ENCODE measurements around the gene EHBP1.

The EHBP1 gene

DNA sequence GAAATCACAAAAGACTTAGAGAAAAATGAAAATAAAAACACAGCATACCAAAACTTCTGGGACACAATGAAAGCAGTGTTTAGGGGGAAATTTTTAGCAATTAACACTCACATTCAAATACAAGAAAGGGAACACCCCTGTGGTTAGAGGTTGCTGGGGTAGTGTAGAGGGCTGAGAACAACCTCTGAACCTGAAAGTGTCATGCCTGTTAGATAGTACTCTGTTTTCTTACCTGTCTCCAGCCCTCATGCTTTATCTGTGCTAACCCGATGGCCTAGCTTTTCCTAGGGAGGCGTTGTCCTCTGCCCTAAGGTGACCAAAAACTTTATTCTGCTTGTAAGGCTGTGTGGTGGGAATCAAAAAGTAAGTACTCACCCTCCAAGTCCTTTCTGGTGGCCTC, 222.5 kb downstream of the EHBP1 start:
- no peak for DNase-seq (ENCODE audit: low read depth)
- TF ChIP-seq, protein P1, sequence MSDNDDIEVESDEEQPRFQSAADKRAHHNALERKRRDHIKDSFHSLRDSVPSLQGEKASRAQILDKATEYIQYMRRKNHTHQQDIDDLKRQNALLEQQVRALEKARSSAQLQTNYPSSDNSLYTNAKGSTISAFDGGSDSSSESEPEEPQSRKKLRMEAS (IDR thresholded peaks at IDR 0.05; ENCODE audit: low read depth, low read length): no peak
- TF ChIP-seq, protein P2, sequence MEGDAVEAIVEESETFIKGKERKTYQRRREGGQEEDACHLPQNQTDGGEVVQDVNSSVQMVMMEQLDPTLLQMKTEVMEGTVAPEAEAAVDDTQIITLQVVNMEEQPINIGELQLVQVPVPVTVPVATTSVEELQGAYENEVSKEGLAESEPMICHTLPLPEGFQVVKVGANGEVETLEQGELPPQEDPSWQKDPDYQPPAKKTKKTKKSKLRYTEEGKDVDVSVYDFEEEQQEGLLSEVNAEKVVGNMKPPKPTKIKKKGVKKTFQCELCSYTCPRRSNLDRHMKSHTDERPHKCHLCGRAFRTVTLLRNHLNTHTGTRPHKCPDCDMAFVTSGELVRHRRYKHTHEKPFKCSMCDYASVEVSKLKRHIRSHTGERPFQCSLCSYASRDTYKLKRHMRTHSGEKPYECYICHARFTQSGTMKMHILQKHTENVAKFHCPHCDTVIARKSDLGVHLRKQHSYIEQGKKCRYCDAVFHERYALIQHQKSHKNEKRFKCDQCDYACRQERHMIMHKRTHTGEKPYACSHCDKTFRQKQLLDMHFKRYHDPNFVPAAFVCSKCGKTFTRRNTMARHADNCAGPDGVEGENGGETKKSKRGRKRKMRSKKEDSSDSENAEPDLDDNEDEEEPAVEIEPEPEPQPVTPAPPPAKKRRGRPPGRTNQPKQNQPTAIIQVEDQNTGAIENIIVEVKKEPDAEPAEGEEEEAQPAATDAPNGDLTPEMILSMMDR (IDR thresholded peaks at IDR 0.05; ENCODE audit: low read depth, low read length): no peak
- TF ChIP-seq MYC (IDR thresholded peaks at IDR 0.05; ENCODE audit: low read depth, low read length): no peak
- TF ChIP-seq POLR2A (IDR thresholded peaks at IDR 0.05; ENCODE audit: extremely low read depth, insufficient read length): no peak
- no peak overlapping the region for H3K4me3 ChIP-seq (ENCODE audit: low read depth, low read length)

DNA sequence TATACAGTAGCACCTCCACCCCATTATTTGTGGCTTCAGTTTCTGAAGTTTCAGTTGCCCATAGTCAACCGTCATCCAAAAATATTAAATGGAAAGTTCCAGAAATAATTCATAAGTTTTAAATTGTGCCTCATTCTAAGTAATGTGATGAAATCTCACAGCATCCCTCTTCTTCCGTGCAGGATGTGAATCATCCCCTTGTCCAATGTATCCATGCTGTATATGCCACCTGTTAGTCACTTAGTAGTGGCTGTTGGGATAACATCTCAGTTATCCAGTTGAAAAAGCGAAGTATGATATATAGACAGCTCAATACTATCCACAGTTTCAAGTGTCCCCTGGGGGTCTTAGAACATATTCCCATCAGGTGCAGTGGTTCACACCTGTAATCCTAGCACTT, 226.0 kb downstream of the EHBP1 start:
- DNase-seq (ENCODE audit: low read depth): no peak
- TF ChIP-seq MYC (IDR thresholded peaks at IDR 0.05; ENCODE audit: low read depth, low read length) (no peak), POLR2A (IDR thresholded peaks at IDR 0.05; ENCODE audit: extremely low read depth, insufficient read length) (no peak)
- TF ChIP-seq, protein P2 (IDR thresholded peaks at IDR 0.05; ENCODE audit: low read depth, low read length): no peak
- TF ChIP-seq, protein P1 (IDR thresholded peaks at IDR 0.05; ENCODE audit: low read depth, low read length): no peak
- H3K4me3 ChIP-seq (ENCODE audit: low read depth, low read length): no peak overlapping the region

DNA sequence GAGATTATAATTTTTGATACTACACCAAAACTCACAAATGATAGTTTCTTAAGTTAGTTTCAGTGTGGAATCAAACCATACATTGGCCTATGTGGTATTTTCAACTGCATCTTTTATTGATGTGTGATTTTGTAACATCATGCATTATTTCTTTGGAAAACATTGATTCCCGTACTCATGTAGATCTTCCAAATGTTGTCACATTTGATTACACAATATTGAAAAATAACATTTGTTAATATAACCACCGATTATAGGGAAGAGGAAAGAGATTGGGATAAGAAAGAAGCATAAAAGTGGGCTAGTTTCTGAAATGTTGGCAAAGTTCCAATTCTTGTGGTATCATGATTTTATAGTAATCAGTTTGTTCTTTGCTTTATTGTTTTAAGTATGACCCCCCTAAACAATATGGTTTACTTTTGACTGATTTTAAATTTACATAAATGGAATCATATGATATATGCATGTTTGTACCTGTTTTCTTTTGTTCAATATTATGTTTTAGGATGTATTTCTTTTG, 227.9 kb downstream of the EHBP1 start:
- TF ChIP-seq, protein P1 (IDR thresholded peaks at IDR 0.05; ENCODE audit: low read depth, low read length): no peak
- TF ChIP-seq, protein P2 (IDR thresholded peaks at IDR 0.05; ENCODE audit: low read depth, low read length): no peak
- TF ChIP-seq POLR2A (IDR thresholded peaks at IDR 0.05; ENCODE audit: extremely low read depth, insufficient read length) (no peak), MYC (IDR thresholded peaks at IDR 0.05; ENCODE audit: low read depth, low read length) (no peak)
- DNase-seq (ENCODE audit: low read depth): no peak
- no peak overlapping the region for H3K4me3 ChIP-seq (ENCODE audit: low read depth, low read length)

DNA sequence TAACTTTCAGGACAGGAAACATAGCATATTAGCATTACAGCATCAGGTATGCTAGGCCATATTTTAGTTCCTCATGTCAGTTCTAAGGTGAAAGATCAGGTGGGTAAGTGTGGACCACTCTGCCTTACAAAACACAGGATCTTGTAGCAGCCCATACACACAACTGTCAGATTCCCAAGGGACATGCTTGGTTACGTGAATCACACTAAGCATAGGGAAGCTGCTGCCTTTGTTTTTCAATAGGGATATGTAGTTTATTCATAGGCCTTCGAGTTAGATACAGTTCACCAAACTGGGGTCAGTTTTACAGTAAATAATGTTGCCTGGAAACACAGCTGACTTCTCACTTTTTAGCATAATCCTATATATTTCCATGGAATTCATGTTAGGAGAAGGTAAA, 229.0 kb downstream of the EHBP1 start:
- peak; percentile 40 for DNase-seq (ENCODE audit: low read depth)
- H3K4me3 ChIP-seq (ENCODE audit: low read depth, low read length): no peak overlapping the region
- TF ChIP-seq MYC (IDR thresholded peaks at IDR 0.05; ENCODE audit: low read depth, low read length) (no peak), POLR2A (IDR thresholded peaks at IDR 0.05; ENCODE audit: extremely low read depth, insufficient read length) (no peak)
- TF ChIP-seq, protein P2 (IDR thresholded peaks at IDR 0.05; ENCODE audit: low read depth, low read length): no peak
- TF ChIP-seq, protein P1 (IDR thresholded peaks at IDR 0.05; ENCODE audit: low read depth, low read length): no peak

DNA sequence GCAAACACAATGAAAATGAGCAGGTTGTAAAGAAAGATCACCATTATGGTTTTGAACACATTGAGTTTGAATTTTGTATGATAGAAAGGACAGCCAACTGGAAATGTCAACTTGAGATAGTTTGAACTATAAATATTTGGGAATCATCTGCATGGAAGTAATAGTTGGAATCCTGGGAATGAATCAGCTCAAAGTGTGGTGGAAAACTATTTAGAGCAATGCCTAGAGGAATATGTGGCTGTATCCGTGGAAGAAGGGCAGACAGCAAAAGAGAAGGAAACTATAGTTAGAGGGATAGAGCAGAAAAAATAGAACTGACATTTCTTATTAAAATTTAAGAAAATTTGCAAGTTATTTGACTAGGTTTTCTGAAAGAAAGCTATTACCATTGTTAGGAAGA, 232.6 kb downstream of the EHBP1 start:
- no peak overlapping the region for H3K4me3 ChIP-seq (ENCODE audit: low read depth, low read length)
- TF ChIP-seq, protein P1 (IDR thresholded peaks at IDR 0.05; ENCODE audit: low read depth, low read length): no peak
- TF ChIP-seq POLR2A (IDR thresholded peaks at IDR 0.05; ENCODE audit: extremely low read depth, insufficient read length): no peak
- TF ChIP-seq, protein P2 (IDR thresholded peaks at IDR 0.05; ENCODE audit: low read depth, low read length): no peak
- TF ChIP-seq MYC (IDR thresholded peaks at IDR 0.05; ENCODE audit: low read depth, low read length): no peak
- DNase-seq (ENCODE audit: low read depth): no peak
